ENCODE data around the gene PATE3.

The PATE3 gene

GRCh38 chr11:125784678-125785077, 3.2 kb upstream of the PATE3 start:
- Histone ChIP-seq H3K9me3 (ENCODE audit: control insufficient read depth, insufficient read depth, low read length) (no peaks in the 10 kb centered on the region), H3K36me3 (ENCODE audit: insufficient read depth, low read length) (no peaks in the 10 kb centered on the region), H3K4me1 (ENCODE audit: insufficient read depth, low read length) (no peaks in the 10 kb centered on the region), H3K9ac (ENCODE audit: low read depth, low read length) (no peak overlapping the region)

DNA sequence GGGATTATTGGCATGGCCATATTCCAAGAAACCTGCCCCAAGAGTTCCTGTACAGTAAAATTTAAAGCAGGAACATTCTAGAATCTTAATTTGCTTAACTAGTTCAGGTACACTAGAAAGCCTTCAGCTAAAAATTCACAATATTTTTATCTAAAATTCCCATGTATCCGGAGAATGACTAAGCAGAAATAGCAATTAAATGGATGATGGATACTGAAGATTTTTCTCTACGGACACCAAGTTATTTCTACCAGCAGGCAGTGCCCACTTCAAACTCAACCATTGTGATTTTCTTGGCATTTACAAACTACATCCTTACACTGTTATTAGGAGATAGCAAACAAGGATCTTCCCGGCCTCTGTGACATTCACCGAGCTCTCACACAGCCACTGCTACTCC, 2.9 kb downstream of the PATE3 start:
- H3K9me3 ChIP-seq (ENCODE audit: control insufficient read depth, insufficient read depth, low read length), result peaks cover 6% of the 10 kb centered on the region; the same call in 1 of the 2 replicates
- H3K4me1 ChIP-seq (ENCODE audit: insufficient read depth, low read length), result no peaks in the 10 kb centered on the region
- H3K9ac ChIP-seq (ENCODE audit: low read depth, low read length), result no peak overlapping the region
- no peaks in the 10 kb centered on the region for H3K36me3 ChIP-seq (ENCODE audit: insufficient read depth, low read length)

- H3K4me1 ChIP-seq (ENCODE audit: insufficient read depth, low read length), result peaks cover 8% of the 10 kb centered on the region; the same call in 1 of the 2 replicates
- H3K9me3 ChIP-seq (ENCODE audit: control insufficient read depth, insufficient read depth, low read length), result peaks cover 8% of the 10 kb centered on the region; the same call in 1 of the 2 replicates
- H3K36me3 ChIP-seq (ENCODE audit: insufficient read depth, low read length), result no peaks in the 10 kb centered on the region
- H3K9ac ChIP-seq (ENCODE audit: low read depth, low read length), result no peak overlapping the region
These were observed 9.7 kb downstream of the PATE3 start for GRCh38 chr11:125797641-125798040.

GRCh38 chr11:125799808-125800207, 11.9 kb downstream of the PATE3 start:
- Histone ChIP-seq H3K9ac (ENCODE audit: low read depth, low read length) (no peak overlapping the region), H3K9me3 (ENCODE audit: control insufficient read depth, insufficient read depth, low read length) (peaks cover 5% of the 10 kb centered on the region; the same call in 1 of the 2 replicates), H3K4me1 (ENCODE audit: insufficient read depth, low read length) (peaks cover 8% of the 10 kb centered on the region; the same call in 1 of the 2 replicates), H3K36me3 (ENCODE audit: insufficient read depth, low read length) (no peaks in the 10 kb centered on the region)

- Histone ChIP-seq H3K4me1 (ENCODE audit: insufficient read depth, low read length) (peaks cover 5% of the 10 kb centered on the region; the same call in 1 of the 2 replicates), H3K9ac (ENCODE audit: low read depth, low read length) (no peak overlapping the region), H3K36me3 (ENCODE audit: insufficient read depth, low read length) (no peaks in the 10 kb centered on the region), H3K9me3 (ENCODE audit: control insufficient read depth, insufficient read depth, low read length) (peaks cover 5% of the 10 kb centered on the region; the same call in 1 of the 2 replicates)
These were observed 14.5 kb downstream of the PATE3 start for GRCh38 chr11:125802387-125802786.

DNA sequence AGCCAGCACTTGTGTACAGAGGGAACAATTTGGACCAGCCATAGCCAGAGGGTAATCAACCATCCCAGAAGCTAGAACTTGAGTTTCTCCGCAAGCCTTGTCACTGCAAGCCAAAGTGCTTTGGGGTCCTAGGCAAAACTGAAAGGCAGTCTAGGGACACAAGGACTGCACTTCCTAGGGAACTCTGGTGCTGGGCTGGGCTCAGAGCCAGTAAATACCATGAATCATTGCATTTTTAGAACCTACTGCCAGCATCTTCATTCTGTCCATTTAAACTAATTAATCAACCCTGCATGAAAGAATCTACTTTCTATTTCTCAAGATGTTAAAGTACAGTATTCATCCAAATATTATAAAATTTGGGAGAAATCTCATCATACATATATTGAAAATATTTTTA, 20.0 kb downstream of the PATE3 start:
- no peaks in the 10 kb centered on the region for H3K36me3 ChIP-seq (ENCODE audit: insufficient read depth, low read length)
- H3K9ac ChIP-seq (ENCODE audit: low read depth, low read length), result no peak overlapping the region
- no peaks in the 10 kb centered on the region for H3K9me3 ChIP-seq (ENCODE audit: control insufficient read depth, insufficient read depth, low read length)
- H3K4me1 ChIP-seq (ENCODE audit: insufficient read depth, low read length), result no peaks in the 10 kb centered on the region

DNA sequence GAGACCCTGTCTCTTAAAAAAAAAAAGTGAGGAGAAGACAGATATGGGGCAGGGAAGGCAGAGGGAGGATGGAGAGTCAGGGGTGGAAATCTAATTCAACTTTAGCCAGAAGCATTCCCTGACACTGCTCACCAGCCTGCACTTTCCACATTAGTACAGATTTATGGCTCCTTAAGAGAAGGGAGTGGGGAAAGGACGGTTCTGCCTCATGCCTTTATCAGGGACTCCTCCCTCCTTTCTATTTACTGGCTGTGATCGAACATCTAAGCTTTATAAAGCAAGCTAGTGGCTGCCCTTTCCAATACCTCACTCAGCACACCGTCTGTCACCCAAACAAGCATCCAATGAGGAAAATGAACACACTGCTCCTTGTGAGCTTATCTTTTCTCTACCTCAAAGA, 45.1 kb downstream of the PATE3 start, which contains the start of gene PATE4:
PATE4 (plus strand) TSS at position 301 of the 400 bp plus-strand sequence; CDS start at position 345, 44 bp downstream.
- no peaks in the 10 kb centered on the region for H3K36me3 ChIP-seq (ENCODE audit: insufficient read depth, low read length)

DNA sequence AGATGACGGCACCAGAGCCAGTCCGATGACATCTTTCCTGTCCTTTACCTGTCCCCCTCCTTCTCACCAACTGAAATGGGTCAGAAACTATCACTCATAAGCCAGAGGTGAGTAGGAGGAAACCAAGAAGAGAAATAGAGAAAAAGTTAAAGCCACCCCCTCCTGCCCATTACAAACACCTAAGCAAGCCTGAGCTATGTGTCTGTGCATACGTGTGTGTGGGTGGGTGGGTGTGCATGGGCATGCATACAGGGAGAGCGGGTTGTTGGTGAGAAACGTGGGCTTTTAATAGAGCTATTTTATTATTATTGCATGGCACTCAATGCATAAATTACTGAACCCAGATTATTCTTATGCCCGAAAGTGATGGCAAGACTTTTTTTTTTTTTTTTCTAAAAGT, 47.8 kb downstream of the PATE3 start:
- Histone ChIP-seq H3K4me1 (ENCODE audit: insufficient read depth, low read length) (no peaks in the 10 kb centered on the region), H3K9ac (ENCODE audit: low read depth, low read length) (no peak overlapping the region), H3K36me3 (ENCODE audit: insufficient read depth, low read length) (no peaks in the 10 kb centered on the region), H3K9me3 (ENCODE audit: control insufficient read depth, insufficient read depth, low read length) (no peaks in the 10 kb centered on the region)

More for the DNA sequence above, 45.1 kb downstream of the PATE3 start, which contains the start of gene PATE4:
- Histone ChIP-seq H3K4me1 (ENCODE audit: insufficient read depth, low read length) (no peaks in the 10 kb centered on the region), H3K9ac (ENCODE audit: low read depth, low read length) (no peak within 1 kb of the TSS), H3K9me3 (ENCODE audit: control insufficient read depth, insufficient read depth, low read length) (no peaks in the 10 kb centered on the region)

Data from ES-I3 (cell line).